ENCODE results near the gene SDC3.

Gene SDC3

GRCh38 chr1:30845237-30845903 lies 63.2 kb downstream of the SDC3 start:
- no peak for DNase-seq

GRCh38 chr1:30844631-30845030 lies 63.9 kb downstream of the SDC3 start:
- DNase-seq: no peak

GRCh38 chr1:30842697-30843354 lies 65.7 kb downstream of the SDC3 start:
- DNase-seq: no peak

GRCh38 chr1:30840904-30841598 lies 67.5 kb downstream of the SDC3 start:
- no peak for DNase-seq

GRCh38 chr1:30839827-30840359 lies 68.7 kb downstream of the SDC3 start:
- DNase-seq: no peak

- no peak for DNase-seq
Observed at GRCh38 chr1:30838996-30839395, 69.6 kb downstream of the SDC3 start.

- DNase-seq: no peak
Observed at GRCh38 chr1:30837653-30838052, 70.9 kb downstream of the SDC3 start.

- DNase-seq: no peak
Observed at GRCh38 chr1:30834253-30834652, 74.3 kb downstream of the SDC3 start.

GRCh38 chr1:30830537-30830936 lies 78.0 kb downstream of the SDC3 start:
- DNase-seq: no peak

- DNase-seq: no peak
Observed at GRCh38 chr1:30829889-30830288, 78.7 kb downstream of the SDC3 start.

GRCh38 chr1:30824736-30825429 lies 83.7 kb downstream of the SDC3 start:
- no peak for DNase-seq

GRCh38 chr1:30823969-30824735 lies 84.4 kb downstream of the SDC3 start:
- peak; percentile 72 for DNase-seq

GRCh38 chr1:30823627-30823968 lies 85.0 kb downstream of the SDC3 start:
- no peak for DNase-seq

- DNase-seq: no peak
Observed at GRCh38 chr1:30822966-30823581, 85.5 kb downstream of the SDC3 start.

GRCh38 chr1:30822006-30822405 lies 86.6 kb downstream of the SDC3 start:
- DNase-seq: no peak

- no peak for DNase-seq
Observed at GRCh38 chr1:30820299-30820698, 88.3 kb downstream of the SDC3 start.

Measured in cortex of kidney (tissue), 1 donor.